ENCODE measurements around the gene EPOP. TPM values are rescaled to one million over a fixed set of nuclear protein-coding genes. Genes with fewer than 3 reads are reported as not detected.
A peak's percentile ranks its signal among the peaks of the same experiment; 100 is the strongest.

Gene EPOP
- total and polyA plus RNA-seq, 2 of the 13 experiments (the other 11 are each of a cell fraction or from before 2014, with no cell fraction given): 14.7 to 37.8 TPM

DNA sequence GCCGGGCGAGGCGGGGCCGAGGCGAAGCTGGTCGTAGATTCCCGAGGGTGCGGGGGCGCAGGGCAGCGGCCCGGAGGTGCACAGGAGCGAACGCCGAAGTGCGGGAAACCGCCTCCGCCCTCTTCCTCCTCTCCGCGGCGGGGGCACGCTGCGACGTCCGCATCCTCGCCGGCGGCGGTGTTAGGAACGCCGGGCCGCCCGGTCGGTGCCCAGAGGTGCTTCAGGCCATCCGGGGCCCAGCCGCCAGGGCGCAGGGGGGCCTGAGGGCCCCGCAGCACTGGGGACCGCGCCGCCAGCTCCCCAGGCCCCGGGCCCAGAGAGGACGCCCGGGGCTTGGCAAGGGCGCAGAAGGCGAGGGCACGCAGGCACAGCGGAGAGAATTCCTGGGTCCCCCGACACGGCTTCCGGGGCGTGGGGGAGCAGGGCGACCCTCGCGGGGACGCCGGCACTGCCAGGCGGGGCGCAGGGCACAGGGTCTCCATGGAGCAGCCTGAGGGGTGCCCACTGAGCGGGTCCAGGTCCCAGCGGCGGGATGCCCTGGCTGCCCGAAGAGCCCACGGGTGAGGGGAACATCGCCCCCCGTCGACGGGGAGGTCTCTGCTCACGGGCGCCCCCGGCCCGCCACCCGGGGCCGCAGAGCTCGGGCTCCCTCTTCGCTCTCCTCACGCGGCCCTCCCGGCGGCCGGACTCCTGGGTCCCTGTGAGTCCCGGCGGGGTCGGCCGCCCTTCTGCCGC lies 576 bp downstream of the EPOP start (continued):
- TF ChIP-seq, protein P1, sequence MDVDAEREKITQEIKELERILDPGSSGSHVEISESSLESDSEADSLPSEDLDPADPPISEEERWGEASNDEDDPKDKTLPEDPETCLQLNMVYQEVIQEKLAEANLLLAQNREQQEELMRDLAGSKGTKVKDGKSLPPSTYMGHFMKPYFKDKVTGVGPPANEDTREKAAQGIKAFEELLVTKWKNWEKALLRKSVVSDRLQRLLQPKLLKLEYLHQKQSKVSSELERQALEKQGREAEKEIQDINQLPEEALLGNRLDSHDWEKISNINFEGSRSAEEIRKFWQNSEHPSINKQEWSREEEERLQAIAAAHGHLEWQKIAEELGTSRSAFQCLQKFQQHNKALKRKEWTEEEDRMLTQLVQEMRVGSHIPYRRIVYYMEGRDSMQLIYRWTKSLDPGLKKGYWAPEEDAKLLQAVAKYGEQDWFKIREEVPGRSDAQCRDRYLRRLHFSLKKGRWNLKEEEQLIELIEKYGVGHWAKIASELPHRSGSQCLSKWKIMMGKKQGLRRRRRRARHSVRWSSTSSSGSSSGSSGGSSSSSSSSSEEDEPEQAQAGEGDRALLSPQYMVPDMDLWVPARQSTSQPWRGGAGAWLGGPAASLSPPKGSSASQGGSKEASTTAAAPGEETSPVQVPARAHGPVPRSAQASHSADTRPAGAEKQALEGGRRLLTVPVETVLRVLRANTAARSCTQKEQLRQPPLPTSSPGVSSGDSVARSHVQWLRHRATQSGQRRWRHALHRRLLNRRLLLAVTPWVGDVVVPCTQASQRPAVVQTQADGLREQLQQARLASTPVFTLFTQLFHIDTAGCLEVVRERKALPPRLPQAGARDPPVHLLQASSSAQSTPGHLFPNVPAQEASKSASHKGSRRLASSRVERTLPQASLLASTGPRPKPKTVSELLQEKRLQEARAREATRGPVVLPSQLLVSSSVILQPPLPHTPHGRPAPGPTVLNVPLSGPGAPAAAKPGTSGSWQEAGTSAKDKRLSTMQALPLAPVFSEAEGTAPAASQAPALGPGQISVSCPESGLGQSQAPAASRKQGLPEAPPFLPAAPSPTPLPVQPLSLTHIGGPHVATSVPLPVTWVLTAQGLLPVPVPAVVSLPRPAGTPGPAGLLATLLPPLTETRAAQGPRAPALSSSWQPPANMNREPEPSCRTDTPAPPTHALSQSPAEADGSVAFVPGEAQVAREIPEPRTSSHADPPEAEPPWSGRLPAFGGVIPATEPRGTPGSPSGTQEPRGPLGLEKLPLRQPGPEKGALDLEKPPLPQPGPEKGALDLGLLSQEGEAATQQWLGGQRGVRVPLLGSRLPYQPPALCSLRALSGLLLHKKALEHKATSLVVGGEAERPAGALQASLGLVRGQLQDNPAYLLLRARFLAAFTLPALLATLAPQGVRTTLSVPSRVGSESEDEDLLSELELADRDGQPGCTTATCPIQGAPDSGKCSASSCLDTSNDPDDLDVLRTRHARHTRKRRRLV (CRISPR knock-in tag; IDR thresholded peaks at IDR 0.05): no peak; the same call in 1 of the 2 replicates
- TF ChIP-seq SALL2 (CRISPR knock-in tag; IDR thresholded peaks at IDR 0.05) (no peak), ZNF629 (CRISPR knock-in tag; conservative IDR thresholded peaks at IDR 0.05) (no peak), ZNF766 (CRISPR knock-in tag; IDR thresholded peaks at IDR 0.05; ENCODE audit: borderline replicate concordance) (no peak), ZNF441 (CRISPR knock-in tag; IDR thresholded peaks at IDR 0.05; ENCODE audit: borderline replicate concordance) (no peak), ESRRA (CRISPR knock-in tag; IDR thresholded peaks at IDR 0.05; ENCODE audit: low read depth) (no peak; the same call in 1 of the 2 replicates), SUZ12 (IDR thresholded peaks at IDR 0.05; ENCODE audit: low read depth, low read length) (no peak), FOSL1 (CRISPR knock-in tag; IDR thresholded peaks at IDR 0.05; ENCODE audit: borderline replicate concordance) (no peak), TAF1 (CRISPR knock-in tag; IDR thresholded peaks at IDR 0.05) (no peak), PHF20 (CRISPR knock-in tag; IDR thresholded peaks at IDR 0.05) (no peak), JARID2 (CRISPR knock-in tag; IDR thresholded peaks at IDR 0.05; ENCODE audit: insufficient replicate concordance) (no peak), SIN3A (IDR thresholded peaks at IDR 0.05; ENCODE audit: borderline replicate concordance, low read depth, low read length) (no peak), THYN1 (CRISPR knock-in tag; IDR thresholded peaks at IDR 0.05; ENCODE audit: borderline replicate concordance, low read depth) (no peak), ATM (IDR thresholded peaks at IDR 0.05; ENCODE audit: borderline replicate concordance) (no peak), ZNF598 (CRISPR knock-in tag; IDR thresholded peaks at IDR 0.05; ENCODE audit: borderline replicate concordance) (no peak), JUN (CRISPR knock-in tag; IDR thresholded peaks at IDR 0.05) (no peak)
- TF ChIP-seq, protein P2, sequence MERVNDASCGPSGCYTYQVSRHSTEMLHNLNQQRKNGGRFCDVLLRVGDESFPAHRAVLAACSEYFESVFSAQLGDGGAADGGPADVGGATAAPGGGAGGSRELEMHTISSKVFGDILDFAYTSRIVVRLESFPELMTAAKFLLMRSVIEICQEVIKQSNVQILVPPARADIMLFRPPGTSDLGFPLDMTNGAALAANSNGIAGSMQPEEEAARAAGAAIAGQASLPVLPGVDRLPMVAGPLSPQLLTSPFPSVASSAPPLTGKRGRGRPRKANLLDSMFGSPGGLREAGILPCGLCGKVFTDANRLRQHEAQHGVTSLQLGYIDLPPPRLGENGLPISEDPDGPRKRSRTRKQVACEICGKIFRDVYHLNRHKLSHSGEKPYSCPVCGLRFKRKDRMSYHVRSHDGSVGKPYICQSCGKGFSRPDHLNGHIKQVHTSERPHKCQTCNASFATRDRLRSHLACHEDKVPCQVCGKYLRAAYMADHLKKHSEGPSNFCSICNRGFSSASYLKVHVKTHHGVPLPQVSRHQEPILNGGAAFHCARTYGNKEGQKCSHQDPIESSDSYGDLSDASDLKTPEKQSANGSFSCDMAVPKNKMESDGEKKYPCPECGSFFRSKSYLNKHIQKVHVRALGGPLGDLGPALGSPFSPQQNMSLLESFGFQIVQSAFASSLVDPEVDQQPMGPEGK (CRISPR knock-in tag; IDR thresholded peaks at IDR 0.05): 0 out of 2 replicates have a peak, but pooled peaks have one; percentile 8
- TF ChIP-seq, protein P3, sequence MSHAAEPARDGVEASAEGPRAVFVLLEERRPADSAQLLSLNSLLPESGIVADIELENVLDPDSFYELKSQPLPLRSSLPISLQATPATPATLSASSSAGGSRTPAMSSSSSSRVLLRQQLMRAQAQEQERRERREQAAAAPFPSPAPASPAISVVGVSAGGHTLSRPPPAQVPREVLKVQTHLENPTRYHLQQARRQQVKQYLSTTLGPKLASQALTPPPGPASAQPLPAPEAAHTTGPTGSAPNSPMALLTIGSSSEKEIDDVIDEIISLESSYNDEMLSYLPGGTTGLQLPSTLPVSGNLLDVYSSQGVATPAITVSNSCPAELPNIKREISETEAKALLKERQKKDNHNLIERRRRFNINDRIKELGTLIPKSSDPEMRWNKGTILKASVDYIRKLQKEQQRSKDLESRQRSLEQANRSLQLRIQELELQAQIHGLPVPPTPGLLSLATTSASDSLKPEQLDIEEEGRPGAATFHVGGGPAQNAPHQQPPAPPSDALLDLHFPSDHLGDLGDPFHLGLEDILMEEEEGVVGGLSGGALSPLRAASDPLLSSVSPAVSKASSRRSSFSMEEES (CRISPR knock-in tag; IDR thresholded peaks at IDR 0.05): no peak
- TF ChIP-seq, protein P4, sequence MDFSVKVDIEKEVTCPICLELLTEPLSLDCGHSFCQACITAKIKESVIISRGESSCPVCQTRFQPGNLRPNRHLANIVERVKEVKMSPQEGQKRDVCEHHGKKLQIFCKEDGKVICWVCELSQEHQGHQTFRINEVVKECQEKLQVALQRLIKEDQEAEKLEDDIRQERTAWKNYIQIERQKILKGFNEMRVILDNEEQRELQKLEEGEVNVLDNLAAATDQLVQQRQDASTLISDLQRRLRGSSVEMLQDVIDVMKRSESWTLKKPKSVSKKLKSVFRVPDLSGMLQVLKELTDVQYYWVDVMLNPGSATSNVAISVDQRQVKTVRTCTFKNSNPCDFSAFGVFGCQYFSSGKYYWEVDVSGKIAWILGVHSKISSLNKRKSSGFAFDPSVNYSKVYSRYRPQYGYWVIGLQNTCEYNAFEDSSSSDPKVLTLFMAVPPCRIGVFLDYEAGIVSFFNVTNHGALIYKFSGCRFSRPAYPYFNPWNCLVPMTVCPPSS (IDR thresholded peaks at IDR 0.05): no peak
